ENCODE results near the gene SLC5A10. TPM values are rescaled to one million over a fixed set of nuclear protein-coding genes. Genes with fewer than 3 reads are reported as not detected.

SLC5A10 gene

Small RNA genes within 50 kb of the gene (small RNA-seq; reads per million reads assigned to genes)
- gene AC090286.3 (ENCODE audit: insufficient read depth) (not detected), gene RF00324 (ENCODE audit: insufficient read depth) (not detected)

All from neuronal stem cell (in vitro differentiated cells).